H1 (cell line): Measurements from ENCODE around the gene C14orf119. TPM values are rescaled to one million over a fixed set of nuclear protein-coding genes. Genes with fewer than 3 reads are reported as not detected.

Experiments
- CTCF ChIA-PET: fragments of 300-600 bp; sonication (Branson Sonifier 250); formaldehyde crosslinking; loops from one replicate; lab custom pipeline; 2021; ENCODE audit not compliant: partially characterized antibody; lab: Charles Lee
- POLR2A ChIA-PET: fragments of 300-600 bp; sonication (Branson Sonifier 250); formaldehyde crosslinking; loops from one replicate; lab custom pipeline; 2021; ENCODE audit warnings: inconsistent platforms; ENCODE audit not compliant: partially characterized antibody; lab: Charles Lee
- DNase-seq, 2 experiments: peaks; one replicate each; pipeline versions ENCODE4 v3.0.0 to v3.0.0-alpha.2; 2010 to 2022; ENCODE audit warnings: low spot score in 2 of 2, low read depth in 1 of 2, mixed read lengths in 1 of 2
- FAIRE-seq: peaks from 2 replicates; lab custom pipeline; 2011; peaks lifted over from hg19 to GRCh38; lab: Jason Lieb, UNC
- H2AFZ ChIP-seq: 2 replicates; pipeline ENCODE4 v1.8.1; 2012; ENCODE audit warnings: low read length, inconsistent platforms
- H2AK5ac ChIP-seq: 2 replicates; pipeline ENCODE4 v1.6.1; 2013; ENCODE audit warnings: low read depth, low read length
- H2BK120ac ChIP-seq: replicated peaks from 2 replicates; pipeline ENCODE3; 2013; ENCODE audit warnings: low read depth, low read length, inconsistent platforms
- H2BK12ac ChIP-seq: 2 replicates; pipeline ENCODE4 v1.6.1; 2013; ENCODE audit warnings: low read depth, low read length
- H2BK15ac ChIP-seq: 2 replicates; pipeline ENCODE4 v1.6.1; 2013; ENCODE audit warnings: low read length
- H2BK20ac ChIP-seq: 2 replicates; pipeline ENCODE4 v1.6.1; 2013; ENCODE audit warnings: low read length
- H2BK5ac ChIP-seq: 2 replicates; pipeline ENCODE4 v1.6.1; 2013; ENCODE audit warnings: low read depth, low read length
- H3K14ac ChIP-seq: 2 replicates; pipeline ENCODE4 v1.6.1; 2013; ENCODE audit warnings: inconsistent platforms; ENCODE audit not compliant: insufficient read length
- H3K18ac ChIP-seq: 2 replicates; pipeline ENCODE4 v1.6.1; 2013; ENCODE audit warnings: low read length; ENCODE audit errors: extremely low read depth
- H3K23ac ChIP-seq: 2 replicates; pipeline ENCODE4 v1.6.1; 2013; ENCODE audit warnings: inconsistent platforms; ENCODE audit not compliant: insufficient read length
- H3K23me2 ChIP-seq: 2 replicates; pipeline ENCODE4 v1.6.1; 2013; ENCODE audit warnings: low read depth, low read length
- H3K27ac ChIP-seq: 2 replicates; pipeline ENCODE4 v1.6.1; 2011; ENCODE audit warnings: low read depth, low read length, inconsistent platforms
- H3K27me3 ChIP-seq, 4 experiments: replicated peaks in 1 of 4; 1 replicate in 1 of 4; 2 replicates in 3 of 4; pipeline versions ENCODE4 v1.6.1 to v1.8.1; 2011 to 2013; ENCODE audit warnings: low read length in 3 of 4, mild to moderate bottlenecking in 3 of 4, inconsistent platforms in 2 of 4, mixed read lengths in 2 of 4, moderate library complexity in 1 of 4; ENCODE audit not compliant: control insufficient read depth in 3 of 4, insufficient read depth in 3 of 4; ENCODE audit errors: extremely low read depth in 1 of 4
- H3K36me3 ChIP-seq, 4 experiments: 2 replicates each; pipeline versions ENCODE4 v1.6.1 to v1.8.1; 2011 to 2013; ENCODE audit warnings: mild to moderate bottlenecking in 4 of 4, low read length in 3 of 4, moderate library complexity in 2 of 4, control low read depth in 1 of 4, inconsistent platforms in 1 of 4; ENCODE audit not compliant: insufficient read depth in 4 of 4, control insufficient read depth in 2 of 4
- H3K4ac ChIP-seq: replicated peaks from 2 replicates; pipeline ENCODE3; 2013; ENCODE audit warnings: low read length, low read depth, mixed read lengths, inconsistent platforms; ENCODE audit not compliant: insufficient read length
- H3K4me1 ChIP-seq, 4 experiments: replicated peaks in 1 of 4; 1 replicate in 1 of 4; 2 replicates in 3 of 4; pipeline versions ENCODE4 v1.6.1 to v1.8.1; 2011 to 2013; ENCODE audit warnings: low read length in 3 of 4, inconsistent platforms in 2 of 4, mixed read lengths in 1 of 4; ENCODE audit not compliant: insufficient read depth in 4 of 4, control insufficient read depth in 3 of 4
- H3K4me2 ChIP-seq, 2 experiments: 2 replicates each; pipeline versions ENCODE4 v1.6.1 to v1.8.1; 2011 to 2013; ENCODE audit warnings: low read depth in 2 of 2, low read length in 2 of 2, control low read depth in 1 of 2, inconsistent platforms in 1 of 2, mild to moderate bottlenecking in 1 of 2; ENCODE audit not compliant: insufficient read depth in 1 of 2
- H3K4me3 ChIP-seq, 4 experiments: fragments of 200-600, 300-600 bp in 1 of 4; sonication (generic), shearing (Covaris generic), sonication (Bioruptor Twin) in 1 of 4; 2 replicates each; pipeline versions ENCODE4 v1.5.1 to v1.8.1; 2011 to 2016; ENCODE audit warnings: low read length in 4 of 4, low read depth in 3 of 4, control low read depth in 2 of 4, inconsistent platforms in 2 of 4, mild to moderate bottlenecking in 2 of 4, mixed read lengths in 1 of 4, moderate library complexity in 1 of 4; ENCODE audit not compliant: insufficient read depth in 2 of 4; ENCODE audit errors: extremely low read depth in 1 of 4
- H3K56ac ChIP-seq: replicated peaks from 2 replicates; pipeline ENCODE3; 2013; ENCODE audit warnings: low read depth, mild to moderate bottlenecking, mixed read lengths, low read length, inconsistent platforms; ENCODE audit not compliant: insufficient read length
- H3K79me1 ChIP-seq: 2 replicates; pipeline ENCODE4 v1.6.1; 2013; ENCODE audit warnings: low read depth, low read length, control low read depth
- H3K79me2 ChIP-seq, 2 experiments: 2 replicates each; pipeline versions ENCODE4 v1.6.1 to v1.8.1; 2012 to 2013; ENCODE audit warnings: low read length in 2 of 2, mild to moderate bottlenecking in 2 of 2, inconsistent platforms in 1 of 2; ENCODE audit not compliant: insufficient read depth in 2 of 2, control insufficient read depth in 1 of 2
- H3K9ac ChIP-seq, 4 experiments: replicated peaks in 1 of 4; 1 replicate in 1 of 4; 2 replicates in 3 of 4; pipeline versions ENCODE4 v1.6.1 to v1.8.1; 2011 to 2013; ENCODE audit warnings: low read depth in 3 of 4, low read length in 3 of 4, control low read depth in 2 of 4, mild to moderate bottlenecking in 2 of 4, moderate library complexity in 2 of 4, inconsistent platforms in 1 of 4; ENCODE audit errors: extremely low read depth in 1 of 4
- H3K9me3 ChIP-seq, 2 experiments: 2 replicates each; pipeline versions ENCODE4 v1.6.1 to v1.8.1; 2012 to 2013; ENCODE audit warnings: mild to moderate bottlenecking in 2 of 2, moderate library complexity in 2 of 2, control low read depth in 1 of 2, inconsistent platforms in 1 of 2, low read depth in 1 of 2, low read length in 1 of 2, mixed read lengths in 1 of 2; ENCODE audit not compliant: insufficient read depth in 2 of 2
- H4K20me1 ChIP-seq, 2 experiments: replicated peaks in 1 of 2; 2 replicates each; pipeline versions ENCODE3 to v1.8.1; 2011 to 2013; ENCODE audit warnings: inconsistent platforms in 2 of 2, low read length in 2 of 2, mild to moderate bottlenecking in 1 of 2; ENCODE audit not compliant: insufficient read depth in 2 of 2, control insufficient read depth in 1 of 2
- H4K5ac ChIP-seq: 2 replicates; pipeline ENCODE4 v1.6.1; 2013; ENCODE audit warnings: low read length, low read depth, mixed read lengths, inconsistent platforms; ENCODE audit not compliant: insufficient read length
- H4K8ac ChIP-seq: 2 replicates; pipeline ENCODE4 v1.8.0; 2013; ENCODE audit warnings: mild to moderate bottlenecking, moderate library complexity, low read length, inconsistent platforms; ENCODE audit not compliant: insufficient read depth; ENCODE audit errors: extremely low read depth
- H4K91ac ChIP-seq: replicated peaks from 2 replicates; pipeline ENCODE3; 2013; ENCODE audit warnings: low read length, mixed read lengths, inconsistent platforms; ENCODE audit not compliant: insufficient read length
- CTCF ChIP-seq, 3 experiments: IDR thresholded peaks; 1 replicate in 2 of 3; 2 replicates in 1 of 3; pipeline versions ENCODE4 v1.5.1 to v1.6.1; 2011; ENCODE audit warnings: low read length in 3 of 3, mild to moderate bottlenecking in 3 of 3, inconsistent platforms in 2 of 3, low read depth in 1 of 3, moderate library complexity in 1 of 3; ENCODE audit not compliant: insufficient read depth in 1 of 3; ENCODE audit errors: control extremely low read depth in 1 of 3
- NANOG ChIP-seq: IDR thresholded peaks from 2 replicates; pipeline ENCODE4 v1.6.1; 2011; ENCODE audit warnings: low read length, low read depth, mild to moderate bottlenecking, inconsistent platforms; ENCODE audit not compliant: insufficient read depth, poor library complexity, severe bottlenecking
- RAD21 ChIP-seq, 2 experiments: IDR thresholded peaks in 1 of 2; conservative IDR thresholded peaks in 1 of 2; 2 replicates each; pipeline ENCODE4 v1.6.1; 2011; ENCODE audit warnings: low read depth in 2 of 2, low read length in 2 of 2, improper control_type of control experiment in 1 of 2, inconsistent platforms in 1 of 2, mild to moderate bottlenecking in 1 of 2, moderate library complexity in 1 of 2
- SAP30 ChIP-seq: fragments of 300-600 bp; sonication (generic); IDR thresholded peaks from 2 replicates; pipeline ENCODE4 v1.7.1; 2012; ENCODE audit warnings: low read length, moderate library complexity, mild to moderate bottlenecking, inconsistent platforms; ENCODE audit not compliant: insufficient read depth, insufficient replicate concordance
- TEAD4 ChIP-seq: IDR thresholded peaks from 2 replicates; pipeline ENCODE4 v1.6.1; 2012; ENCODE audit warnings: low read depth, low read length, inconsistent platforms, mixed read lengths
- WGBS, 2 experiments: shearing (Covaris generic) in 1 of 2; methylation state at CpG; one replicate each; pipeline versions ENCODE4 v1.1.6 to v1.1.7; 2013 to 2015; ENCODE audit warnings: low lambda C conversion rate in 2 of 2, mixed read lengths in 2 of 2, inconsistent platforms in 1 of 2, low coverage in 1 of 2, missing lambda C conversion rate in 1 of 2; ENCODE audit not compliant: insufficient replicate concordance in 2 of 2, insufficient coverage in 1 of 2, insufficient read length in 1 of 2; ENCODE audit errors: extremely low coverage in 1 of 2, missing lambda C conversion rate in 1 of 2; 5-methylcytosine and 5-hydroxymethylcytosine counted together
- polyA plus RNA-seq, 7 experiments: library from polyadenylated mRNA; depleted of rRNA in 3 of 7; stranded (reverse) in 5 of 7; unstranded in 2 of 7; fragments of >200 nt in 5 of 7; fragments of 200-250 nt in 2 of 7; gene quantifications; 1 replicate in 5 of 7; 2 replicates in 1 of 7; 4 replicates in 1 of 7; pipeline versions ENCODE4 v1.2.1 to v1.2.3, GENCODE V29; 2011 to 2013; ENCODE audit warnings: missing spikeins in 2 of 7, mixed read lengths in 2 of 7
- total RNA-seq: library from RNA; stranded (reverse); fragmentation: NEBNext Ultra II Directional; extraction: Animal tissue kit (Norgen Biotek cat#: 25700); gene quantifications from 2 replicates; pipeline ENCODE4 v1.2.1, GENCODE V29; 2021

Gene C14orf119
- total and polyA plus RNA-seq, 2 of the 8 experiments (the other 6 are each of a cell fraction or from before 2014, with no cell fraction given) = 78.1 to 94.0 TPM

- Histone ChIP-seq H2BK12ac (no peak overlapping the region), H3K9ac (no peak overlapping the region), H2AK5ac (no peak overlapping the region), H3K79me2 (no peaks in the 10 kb centered on the region), H3K9me3 (no peaks in the 10 kb centered on the region), H2AFZ (no peak overlapping the region), H2BK15ac (no peak overlapping the region), H3K23ac (no peak overlapping the region), H4K20me1 (peaks cover 2 to 5% of the 10 kb centered on the region in 2 experiments), H3K23me2 (no peaks in the 10 kb centered on the region; the same call in 1 of the 2 replicates), H3K4ac (no peak overlapping the region), H3K4me3 (no peak overlapping the region), H2BK20ac (no peak overlapping the region), H3K4me1 (no peaks in the 10 kb centered on the region), H3K18ac (no peak overlapping the region), H4K8ac (no peak overlapping the region), H3K79me1 (no peaks in the 10 kb centered on the region), H3K27me3 (no peaks in the 10 kb centered on the region), H3K56ac (no peak overlapping the region), H3K4me2 (no peak overlapping the region), H2BK120ac (no peak overlapping the region), H3K14ac (no peak overlapping the region), H3K36me3 (peaks cover 10 to 55% (median 35%) of the 10 kb centered on the region in 4 experiments; a peak in 6 of 8 replicates), H4K5ac (no peak overlapping the region), H4K91ac (no peak overlapping the region), H2BK5ac (no peak overlapping the region), H3K27ac (no peak overlapping the region)
- no peak for DNase-seq
- no peak for TF ChIP-seq NANOG
- no peak for TF ChIP-seq SAP30
- TF ChIP-seq TEAD4 = no peak
- TF ChIP-seq CTCF (IDR thresholded peaks at IDR 0.05; ENCODE audit: control extremely low read depth in 1 of 3, insufficient read depth in 1 of 3, low read depth in 1 of 3, low read length in 3 of 3) = peak in 2 of 3 experiments; percentile 8 to 10; a peak in 1 of 4 replicates
- TF ChIP-seq RAD21 (IDR thresholded peaks at IDR 0.05 in 1 of 2, conservative IDR thresholded peaks at IDR 0.05 in 1 of 2; ENCODE audit: low read depth in 2 of 2, low read length in 2 of 2) = peak; percentile 25 to 37; a peak in 3 of 4 replicates
- 92% methylated on average over 6 of the region's 6 CpGs; no CpG with 5 or more reads in 1 of the 2 experiments for WGBS, 2 experiments
- FAIRE-seq = no peak
- POLR2A ChIA-PET = interaction anchor here (0.6 to 3.2 kb wide), 5 partner anchors 12 to 187 kb away, joined by 3 to 9 read pairs (median 3); no protein-coding TSS in a partner anchor
- CTCF ChIA-PET = interaction anchor here (0.6 to 3.9 kb wide), 6 partner anchors 11 to 185 kb away, joined by 3 to 21 read pairs (median 3); no protein-coding TSS in a partner anchor
Observed at GRCh38 chr14:23140371-23140770, 45.1 kb downstream of the C14orf119 start.
